Activated CD4-positive, alpha-beta memory T cell treated with anti-CD3 and anti-CD28 coated beads for 36 hours (primary cell): ENCODE results near the gene LARP4B. TPM values are rescaled to one million over a fixed set of nuclear protein-coding genes. Genes with fewer than 3 reads are reported as not detected.
A peak's percentile ranks its signal among the peaks of the same experiment; 100 is the strongest.

Experiments used
- CTCF ChIA-PET: fragments of 350-600 bp; sonication (Branson Sonifier 250); formaldehyde crosslinking; loops from one replicate; lab custom pipeline; 2021; ENCODE audit warnings: antibody characterized with exemption, inconsistent platforms; lab: Charles Lee
- POLR2A ChIA-PET: fragments of 350-600 bp; sonication (Branson Sonifier 250); formaldehyde crosslinking; loops from one replicate; lab custom pipeline; 2021; ENCODE audit warnings: antibody characterized with exemption; lab: Charles Lee
- DNase-seq: peaks from one replicate; pipeline ENCODE4 v3.0.0-alpha.2; 2020
- H3K27ac Mint-ChIP-seq: one replicate; pipeline ENCODE4 v1.8.0; 2021; ENCODE audit warnings: mixed read lengths
- H3K27me3 Mint-ChIP-seq: one replicate; pipeline ENCODE4 v1.8.0; 2021; ENCODE audit warnings: mixed read lengths
- H3K36me3 Mint-ChIP-seq: one replicate; pipeline ENCODE4 v1.8.0; 2021; ENCODE audit warnings: mixed read lengths
- H3K4me1 Mint-ChIP-seq: one replicate; pipeline ENCODE4 v1.8.0; 2021; ENCODE audit warnings: low read depth, mixed read lengths
- H3K4me3 Mint-ChIP-seq: one replicate; pipeline ENCODE4 v1.8.0; 2021; ENCODE audit warnings: mild to moderate bottlenecking, mixed read lengths
- H3K9me3 Mint-ChIP-seq: one replicate; pipeline ENCODE4 v1.8.0; 2021; ENCODE audit warnings: mixed read lengths
- intact Hi-C: fragments of 100-400 bp; cut with micrococcal nuclease; formaldehyde crosslinking; loops from one replicate; pipeline ENCODE4 v1.15.1; 2023
- total RNA-seq, 2 experiments: library from RNA; stranded (reverse); gene quantifications; one replicate each; pipeline ENCODE4 v1.2.3, GENCODE V29; 2021

Gene LARP4B
- total RNA-seq, 2 experiments from 2014 or later, result 92.1 to 95.0 TPM

DNA sequence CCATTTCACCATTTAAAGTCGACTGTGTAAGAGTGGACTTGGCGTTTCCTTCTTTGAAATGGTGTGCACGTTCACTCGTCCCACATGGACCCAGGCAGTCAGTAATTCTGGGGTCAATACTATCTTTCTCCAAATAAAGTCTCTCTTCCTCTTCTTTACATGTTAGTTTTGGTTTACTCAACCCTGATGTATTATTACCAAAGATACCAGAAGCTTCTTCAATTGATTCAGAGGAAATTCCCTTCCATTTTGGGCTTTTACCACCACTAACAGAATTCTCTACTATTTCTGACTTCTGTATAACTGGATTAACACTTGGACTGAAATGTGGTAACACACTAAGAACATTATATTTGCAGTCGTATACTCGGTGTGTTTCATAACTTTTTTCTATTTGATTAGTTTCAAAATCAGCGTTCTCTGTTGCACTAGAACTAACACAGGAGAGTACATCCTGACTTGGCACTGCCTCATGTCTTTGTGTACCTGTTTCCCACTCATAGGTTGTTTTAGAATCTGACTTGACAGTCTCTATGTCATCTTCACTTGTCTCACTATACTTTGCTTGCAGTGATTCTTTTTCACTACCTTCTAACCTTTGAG, 60.8 kb downstream of the LARP4B start:
- no peaks in the 10 kb centered on the region for H3K27me3 Mint-ChIP-seq

DNA sequence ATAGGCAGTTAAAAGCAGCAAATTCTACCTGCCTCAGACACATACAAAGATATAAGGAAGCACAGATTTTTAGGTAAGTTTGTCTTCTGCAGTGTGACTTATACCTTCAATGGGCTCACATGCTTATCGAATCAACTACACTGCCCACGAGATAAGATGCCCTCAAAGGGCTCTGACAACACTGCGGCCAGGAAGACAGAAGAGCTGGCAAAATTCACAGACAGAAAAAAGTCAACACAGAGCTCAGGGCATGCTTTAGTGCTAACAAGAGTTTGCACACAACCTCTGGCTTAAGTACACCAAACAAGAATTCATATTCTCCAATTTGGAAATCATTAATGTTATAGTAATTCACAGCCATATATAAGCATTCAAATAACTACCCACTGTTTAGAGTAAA, 62.3 kb downstream of the LARP4B start:
- DNase-seq, result no peak
- intact Hi-C loops, result no loop called here
- Mint-ChIP-seq H3K36me3 (peaks cover 15% of the 10 kb centered on the region), H3K9me3 (no peaks in the 10 kb centered on the region), H3K27me3 (no peaks in the 10 kb centered on the region), H3K27ac (no peak overlapping the region), H3K4me3 (no peak overlapping the region), H3K4me1 (peaks cover 39% of the 10 kb centered on the region)
- POLR2A ChIA-PET, result no interaction called here
- CTCF ChIA-PET, result no interaction called here

More for the DNA sequence above, 60.8 kb downstream of the LARP4B start:
- no peak for DNase-seq
- peaks cover 14% of the 10 kb centered on the region for H3K36me3 Mint-ChIP-seq
- peaks cover 40% of the 10 kb centered on the region for H3K4me1 Mint-ChIP-seq
- ChIA-PET CTCF (no interaction called here), POLR2A (no interaction called here)
- no peak overlapping the region for H3K4me3 Mint-ChIP-seq
- intact Hi-C loops, result no loop called here
- peak overlapping the region; percentile 38 for H3K27ac Mint-ChIP-seq
- no peaks in the 10 kb centered on the region for H3K9me3 Mint-ChIP-seq

DNA sequence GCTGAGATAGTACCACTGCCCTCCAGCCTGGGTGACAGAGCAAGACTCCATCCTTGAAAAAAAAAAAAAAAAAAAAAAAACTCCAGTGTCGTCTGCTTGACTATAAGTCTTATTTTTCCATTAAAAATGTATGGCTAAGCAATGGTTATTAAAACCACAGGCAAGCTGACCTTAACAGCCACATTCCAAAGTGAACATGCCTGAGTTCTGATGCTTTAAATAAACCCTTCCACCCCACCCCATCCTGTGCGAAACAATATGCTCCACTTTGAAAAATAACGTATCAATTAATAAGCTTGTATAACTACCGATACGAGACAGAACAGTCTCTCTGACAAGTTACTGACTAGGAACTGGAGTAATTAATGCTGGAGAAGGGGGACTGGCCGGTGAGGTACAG, 63.7 kb downstream of the LARP4B start:
- Mint-ChIP-seq H3K4me1 (peaks cover 39% of the 10 kb centered on the region), H3K9me3 (no peaks in the 10 kb centered on the region), H3K27ac (no peak overlapping the region), H3K4me3 (no peak overlapping the region), H3K27me3 (no peaks in the 10 kb centered on the region), H3K36me3 (peaks cover 24% of the 10 kb centered on the region)
- intact Hi-C loops, result no loop called here
- DNase-seq, result no peak
- ChIA-PET CTCF (no interaction called here), POLR2A (interaction anchor here (0.7 kb wide), 1 partner anchor 34 kb away, joined by 3 read pairs; no protein-coding TSS in a partner anchor)

DNA sequence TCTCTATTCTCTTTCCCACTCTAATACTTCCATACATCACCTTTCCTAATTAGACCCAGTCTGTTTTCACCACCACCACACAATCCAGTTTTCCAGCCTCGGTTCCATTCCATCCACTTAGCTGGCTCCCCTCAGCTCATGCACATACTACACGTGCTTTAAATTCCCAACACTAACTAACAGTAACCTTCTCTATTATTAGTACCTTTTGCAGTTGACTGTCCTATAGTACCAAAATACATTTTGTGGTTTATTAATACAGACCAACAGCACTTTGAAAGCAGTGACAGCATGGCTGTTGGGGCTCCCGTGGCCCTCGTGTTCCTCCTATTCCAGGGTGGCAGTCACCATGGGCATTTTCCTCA, 64.9 kb downstream of the LARP4B start:
- no peak for DNase-seq
- Mint-ChIP-seq H3K27me3 (no peaks in the 10 kb centered on the region), H3K27ac (no peak overlapping the region), H3K36me3 (peaks cover 27% of the 10 kb centered on the region), H3K4me3 (no peak overlapping the region), H3K9me3 (no peaks in the 10 kb centered on the region), H3K4me1 (peaks cover 28% of the 10 kb centered on the region)
- CTCF ChIA-PET, result no interaction called here
- intact Hi-C loops, result no loop called here
- POLR2A ChIA-PET, result no interaction called here

DNA sequence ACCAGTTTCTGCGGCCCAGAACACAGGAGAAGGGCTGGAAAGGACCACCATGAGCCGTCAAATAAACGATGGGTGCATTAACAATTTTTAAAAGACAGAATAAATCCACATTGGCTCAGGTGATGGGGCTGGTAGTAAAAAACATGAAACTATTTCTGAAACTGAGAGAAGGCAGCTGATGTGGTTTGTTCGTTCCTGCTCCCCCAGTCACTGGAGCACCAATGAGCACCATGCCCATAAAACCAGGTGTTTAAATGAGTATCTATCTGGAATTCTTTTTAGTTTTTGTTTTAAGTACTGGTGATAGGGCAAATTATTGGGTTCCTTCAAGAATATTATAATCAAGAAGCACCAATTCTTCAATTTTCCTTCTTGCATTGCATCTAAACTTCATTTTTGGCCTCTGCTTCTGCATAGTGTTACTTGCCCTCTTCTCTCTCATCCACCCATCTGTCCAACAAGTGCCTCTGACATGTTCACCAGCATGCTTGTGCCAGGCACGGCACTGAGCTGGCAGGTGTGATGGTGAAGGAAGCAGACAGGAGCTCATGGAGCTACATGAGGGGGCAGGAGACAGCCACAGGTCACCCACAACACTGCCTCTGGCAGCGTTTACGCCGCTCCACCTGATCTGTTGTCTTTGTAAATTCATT, 65.5 kb downstream of the LARP4B start:
- peaks cover 23% of the 10 kb centered on the region for H3K4me1 Mint-ChIP-seq
- CTCF ChIA-PET, result interaction anchor here (0.5 kb wide), 1 partner anchor 226 kb away, joined by 6 read pairs; no protein-coding TSS in a partner anchor
- H3K4me3 Mint-ChIP-seq, result no peak overlapping the region
- POLR2A ChIA-PET, result no interaction called here
- no peaks in the 10 kb centered on the region for H3K9me3 Mint-ChIP-seq
- H3K27ac Mint-ChIP-seq, result no peak overlapping the region
- no peak for DNase-seq
- no peaks in the 10 kb centered on the region for H3K27me3 Mint-ChIP-seq
- intact Hi-C loops, result no loop called here
- H3K36me3 Mint-ChIP-seq, result peaks cover 31% of the 10 kb centered on the region

DNA sequence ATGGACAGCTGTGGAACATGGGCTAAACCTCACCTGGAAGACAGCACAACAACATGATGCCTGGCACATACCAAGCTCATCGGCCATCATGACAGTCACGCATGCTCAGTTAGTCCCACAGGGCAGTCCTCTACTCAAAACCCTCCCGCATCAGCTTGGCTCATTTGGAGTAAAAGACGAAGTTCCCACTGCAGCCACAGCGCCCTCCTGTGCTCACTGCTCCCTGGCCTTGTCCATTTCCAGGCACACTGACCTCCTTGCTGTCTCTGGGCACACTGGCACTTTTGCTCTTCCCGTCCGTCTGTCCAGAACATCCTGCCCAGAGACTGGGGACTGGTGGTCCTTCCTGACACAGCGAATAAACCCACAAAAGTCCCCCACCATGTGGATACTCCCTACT, 66.2 kb downstream of the LARP4B start:
- no peak overlapping the region for H3K27ac Mint-ChIP-seq
- intact Hi-C loops, result no loop called here
- peaks cover 36% of the 10 kb centered on the region for H3K36me3 Mint-ChIP-seq
- H3K9me3 Mint-ChIP-seq, result no peaks in the 10 kb centered on the region
- no peaks in the 10 kb centered on the region for H3K27me3 Mint-ChIP-seq
- ChIA-PET POLR2A (no interaction called here), CTCF (interaction anchor here (0.5 kb wide), 1 partner anchor 227 kb away, joined by 6 read pairs; no protein-coding TSS in a partner anchor)
- no peak for DNase-seq
- H3K4me3 Mint-ChIP-seq, result no peak overlapping the region
- H3K4me1 Mint-ChIP-seq, result peaks cover 15% of the 10 kb centered on the region

DNA sequence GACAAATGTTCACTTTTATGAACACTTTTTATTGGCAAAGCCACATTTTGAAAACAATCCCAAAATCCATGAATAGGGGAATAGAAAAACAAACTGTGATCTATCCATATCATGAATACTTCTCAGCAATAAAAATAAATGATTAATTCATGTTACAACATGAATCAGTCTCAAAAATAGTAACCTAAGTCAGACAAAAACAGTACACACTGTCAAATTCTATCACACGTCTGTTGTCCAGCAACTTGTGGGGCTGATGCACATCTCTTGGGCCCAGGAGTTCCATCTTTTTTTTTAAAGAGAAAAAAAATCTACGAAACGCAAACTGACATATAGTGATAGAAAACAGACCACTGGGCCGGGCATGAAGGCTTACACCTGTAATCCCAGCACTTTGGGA, 71.0 kb downstream of the LARP4B start:
- intact Hi-C loops, result no loop called here

DNA sequence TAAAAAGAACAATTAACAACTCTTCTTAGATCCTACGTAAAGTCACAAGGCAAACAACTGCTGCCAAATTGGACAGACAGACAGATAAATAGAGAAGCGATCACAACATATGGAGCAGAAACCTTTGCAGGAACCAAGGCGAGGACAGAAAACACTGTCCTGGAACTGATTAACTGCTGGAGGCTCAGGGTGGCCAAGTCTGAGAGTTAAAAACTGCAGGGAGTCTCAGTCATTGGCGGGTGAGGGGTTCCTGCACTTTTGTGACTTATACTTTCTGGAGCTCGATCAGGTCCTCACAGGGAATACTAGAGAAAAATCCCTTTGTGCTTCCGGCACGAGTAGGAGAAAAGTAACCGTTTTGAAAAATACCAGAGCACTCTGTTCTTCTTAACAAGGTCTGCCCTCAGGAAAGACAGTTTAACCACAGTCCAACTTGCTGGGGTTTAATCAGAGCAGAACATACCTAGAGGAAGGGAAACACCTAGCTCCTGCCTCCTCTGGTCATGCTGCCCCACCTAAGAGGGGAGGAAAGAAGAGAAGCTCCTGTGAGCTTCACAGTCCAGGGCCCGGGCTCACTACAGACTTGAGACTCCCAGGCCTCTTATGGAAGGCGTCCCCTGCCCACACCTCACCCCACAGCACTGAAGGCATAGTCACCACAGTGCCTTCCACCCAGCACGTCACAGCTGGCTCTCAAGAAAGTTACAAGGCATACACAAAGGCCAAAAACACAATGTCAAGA, 74.9 kb downstream of the LARP4B start:
- Mint-ChIP-seq H3K4me3 (no peak overlapping the region), H3K36me3 (peaks cover 56% of the 10 kb centered on the region), H3K27me3 (no peaks in the 10 kb centered on the region), H3K4me1 (peaks cover 19% of the 10 kb centered on the region), H3K9me3 (peaks cover 1% of the 10 kb centered on the region), H3K27ac (no peak overlapping the region)
- POLR2A ChIA-PET, result interaction anchor here (0.6 kb wide), 1 partner anchor 207 kb away, joined by 3 read pairs; no protein-coding TSS in a partner anchor
- no peak for DNase-seq
- intact Hi-C loops, result no loop called here
- CTCF ChIA-PET, result no interaction called here

More for the DNA sequence above, 71.0 kb downstream of the LARP4B start:
- H3K4me3 Mint-ChIP-seq, result no peak overlapping the region
- peaks cover 54% of the 10 kb centered on the region for H3K36me3 Mint-ChIP-seq
- CTCF ChIA-PET, result no interaction called here
- no peaks in the 10 kb centered on the region for H3K27me3 Mint-ChIP-seq
- no peak for DNase-seq
- H3K4me1 Mint-ChIP-seq, result peaks cover 3% of the 10 kb centered on the region
- no peak overlapping the region for H3K27ac Mint-ChIP-seq
- POLR2A ChIA-PET, result no interaction called here
- H3K9me3 Mint-ChIP-seq, result no peaks in the 10 kb centered on the region

DNA sequence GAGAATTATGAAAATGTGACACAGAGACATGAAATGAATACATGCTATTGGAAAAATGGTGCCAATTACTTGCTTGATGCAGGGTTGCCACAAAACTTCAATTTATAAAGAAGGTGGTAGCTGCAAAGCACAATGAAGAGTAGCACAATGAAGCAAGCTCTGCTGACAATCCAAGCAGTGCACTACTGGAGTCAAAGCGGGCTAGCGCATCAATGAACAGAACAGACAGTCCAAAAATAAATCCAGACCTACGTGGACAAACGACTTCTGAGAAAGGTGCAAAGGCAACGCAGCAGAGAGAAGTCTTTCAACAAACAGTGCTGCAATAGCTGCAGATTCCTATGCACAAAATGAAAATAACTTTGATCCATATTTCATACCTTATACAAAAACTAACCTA, 75.8 kb downstream of the LARP4B start:
- POLR2A ChIA-PET, result no interaction called here
- Mint-ChIP-seq H3K27me3 (no peaks in the 10 kb centered on the region), H3K9me3 (peaks cover 5% of the 10 kb centered on the region), H3K27ac (no peak overlapping the region), H3K36me3 (peaks cover 57% of the 10 kb centered on the region), H3K4me1 (peaks cover 23% of the 10 kb centered on the region), H3K4me3 (no peak overlapping the region)
- DNase-seq, result no peak
- intact Hi-C loops, result no loop called here
- CTCF ChIA-PET, result no interaction called here

DNA sequence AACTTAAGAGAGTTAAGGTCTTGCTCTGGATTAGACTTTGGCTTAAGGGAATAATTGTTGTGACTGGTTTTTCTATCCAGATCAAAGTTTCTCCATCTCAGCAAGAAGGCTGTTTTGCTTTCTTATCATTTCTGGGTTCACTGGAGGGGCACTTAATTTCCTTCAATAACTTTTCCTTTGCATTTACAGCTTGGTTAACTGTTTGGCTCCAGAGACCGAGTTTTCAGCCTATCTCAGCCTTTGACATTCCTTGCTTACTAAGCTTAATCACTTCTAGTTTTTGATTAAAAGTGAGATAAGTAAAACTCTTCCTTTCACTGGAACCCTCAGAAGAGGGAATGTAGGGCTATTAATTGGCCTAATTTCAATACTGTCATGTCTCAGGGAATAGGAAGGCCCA, 76.4 kb downstream of the LARP4B start:
- H3K4me3 Mint-ChIP-seq, result no peak overlapping the region
- no peak for DNase-seq
- no peaks in the 10 kb centered on the region for H3K27me3 Mint-ChIP-seq
- peaks cover 24% of the 10 kb centered on the region for H3K4me1 Mint-ChIP-seq
- CTCF ChIA-PET, result no interaction called here
- peaks cover 10% of the 10 kb centered on the region for H3K9me3 Mint-ChIP-seq
- H3K27ac Mint-ChIP-seq, result no peak overlapping the region
- POLR2A ChIA-PET, result no interaction called here
- H3K36me3 Mint-ChIP-seq, result peaks cover 59% of the 10 kb centered on the region
- intact Hi-C loops, result no loop called here

DNA sequence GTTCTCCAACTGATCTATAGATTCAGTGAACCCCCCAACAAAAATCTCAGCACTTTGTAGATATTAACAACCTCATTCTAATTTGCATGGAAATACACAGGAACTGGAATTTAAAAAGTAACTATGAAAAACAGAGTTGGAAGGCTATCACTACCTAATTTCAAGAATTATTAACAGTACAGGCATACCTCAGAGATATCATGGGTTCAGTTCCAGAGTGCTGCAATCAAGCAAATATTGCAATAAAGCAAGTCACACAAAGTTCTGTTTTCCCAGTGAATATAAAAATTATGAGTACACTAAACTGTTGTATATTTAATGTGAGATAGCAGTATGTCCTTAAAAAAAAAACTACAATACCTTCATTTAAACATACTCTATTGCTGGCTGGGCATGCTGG, 78.5 kb downstream of the LARP4B start:
- H3K36me3 Mint-ChIP-seq, result peaks cover 54% of the 10 kb centered on the region

DNA sequence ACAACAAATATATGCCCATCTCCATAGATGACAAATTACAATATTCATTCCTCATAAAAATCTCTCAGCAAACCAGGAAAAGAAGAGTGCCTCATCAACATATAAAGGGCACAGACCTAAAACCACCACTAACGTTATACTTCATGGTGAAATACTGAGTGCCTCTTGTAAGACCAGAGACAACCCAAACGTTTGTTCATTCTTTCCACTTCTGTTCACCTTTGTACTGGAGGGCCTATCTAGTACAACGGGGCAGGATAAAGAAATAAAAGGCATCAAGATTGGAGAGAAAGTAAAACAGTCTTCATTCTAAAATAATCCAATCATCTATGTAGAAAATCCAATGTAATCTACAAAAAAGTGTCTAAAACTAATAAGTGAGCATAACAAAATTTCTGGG, 79.1 kb downstream of the LARP4B start:
- CTCF ChIA-PET, result no interaction called here
- Mint-ChIP-seq H3K36me3 (peaks cover 55% of the 10 kb centered on the region), H3K27me3 (no peaks in the 10 kb centered on the region), H3K4me1 (peaks cover 33% of the 10 kb centered on the region), H3K9me3 (peaks cover 15% of the 10 kb centered on the region), H3K4me3 (no peak overlapping the region), H3K27ac (peak overlapping the region; percentile 3)
- intact Hi-C loops, result no loop called here
- POLR2A ChIA-PET, result no interaction called here
- no peak for DNase-seq

More for the DNA sequence above, 78.5 kb downstream of the LARP4B start:
- ChIA-PET CTCF (no interaction called here), POLR2A (no interaction called here)
- Mint-ChIP-seq H3K27ac (no peak overlapping the region), H3K9me3 (peaks cover 15% of the 10 kb centered on the region), H3K27me3 (no peaks in the 10 kb centered on the region), H3K4me1 (peaks cover 29% of the 10 kb centered on the region), H3K4me3 (no peak overlapping the region)
- DNase-seq, result no peak
- intact Hi-C loops, result no loop called here
